Endothelial cell of umbilical vein (primary cell): ENCODE measurements around the gene B9D1.

Experiments
- EZH2 ChIP-seq: IDR thresholded peaks from 2 replicates; pipeline ENCODE4 v1.6.1; 2012; ENCODE audit warnings: borderline replicate concordance, low read depth, mild to moderate bottlenecking, moderate library complexity, low read length, inconsistent platforms; ENCODE audit not compliant: severe bottlenecking
- FOS ChIP-seq: IDR thresholded peaks from 2 replicates; pipeline ENCODE4 v1.6.1; 2011; ENCODE audit warnings: mild to moderate bottlenecking, low read length, moderate library complexity, borderline replicate concordance; ENCODE audit not compliant: insufficient read depth
- JUN ChIP-seq: IDR thresholded peaks from 2 replicates; pipeline ENCODE4 v1.6.1; 2011; ENCODE audit warnings: borderline replicate concordance, low read depth; ENCODE audit not compliant: insufficient read length, insufficient read depth
- MYC ChIP-seq: IDR thresholded peaks from one replicate; pipeline ENCODE4 v1.6.1; 2011; ENCODE audit warnings: mild to moderate bottlenecking, low read depth, low read length
- POLR2A ChIP-seq: IDR thresholded peaks from 2 replicates; pipeline ENCODE4 v1.6.1; 2012; ENCODE audit warnings: low read depth, mild to moderate bottlenecking, control low read depth, low read length
- POLR2AphosphoS5 ChIP-seq: IDR thresholded peaks from 2 replicates; pipeline ENCODE4 v1.6.1; 2012; ENCODE audit warnings: low read depth, mild to moderate bottlenecking, control low read depth, low read length, moderate library complexity; ENCODE audit not compliant: insufficient read depth
- TF ChIP-seq, protein P1 (sequence below), 2 donors: IDR thresholded peaks; 1 replicate in 1 of 2; 2 replicates in 1 of 2; pipeline ENCODE4 v1.5.1; 2011; ENCODE audit warnings: low read length in 2 of 2, mild to moderate bottlenecking in 2 of 2, moderate library complexity in 2 of 2, control low read depth in 1 of 2, inconsistent platforms in 1 of 2, low read depth in 1 of 2; ENCODE audit not compliant: insufficient read depth in 1 of 2; ENCODE audit errors: extremely low read depth in 1 of 2
- TF ChIP-seq, protein P2 (sequence below): IDR thresholded peaks from 2 replicates; pipeline ENCODE4 v1.6.1; 2011; ENCODE audit not compliant: insufficient read depth, insufficient read length

DNA sequence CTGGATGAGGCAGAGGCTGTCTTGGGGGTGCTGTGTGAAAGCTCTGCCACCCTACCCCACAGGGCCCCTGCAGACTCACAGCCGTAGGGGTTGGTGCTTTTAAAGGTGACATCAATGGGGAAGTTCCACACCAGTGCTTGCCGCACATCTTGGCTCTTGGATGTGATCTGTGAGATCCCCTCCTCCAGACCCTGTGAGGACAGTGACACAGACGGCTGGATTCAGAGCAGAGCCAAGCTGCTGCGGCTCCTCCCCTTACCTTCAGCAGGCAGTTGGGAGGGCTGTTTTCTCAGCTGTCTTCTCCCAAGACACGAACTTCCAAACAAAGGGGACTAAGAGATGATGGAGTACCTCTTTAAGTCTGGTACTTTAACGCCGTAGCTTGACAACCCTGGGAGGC lies 4.8 kb downstream of the B9D1 start:
- TF ChIP-seq POLR2A: no peak
- TF ChIP-seq, protein P1, sequence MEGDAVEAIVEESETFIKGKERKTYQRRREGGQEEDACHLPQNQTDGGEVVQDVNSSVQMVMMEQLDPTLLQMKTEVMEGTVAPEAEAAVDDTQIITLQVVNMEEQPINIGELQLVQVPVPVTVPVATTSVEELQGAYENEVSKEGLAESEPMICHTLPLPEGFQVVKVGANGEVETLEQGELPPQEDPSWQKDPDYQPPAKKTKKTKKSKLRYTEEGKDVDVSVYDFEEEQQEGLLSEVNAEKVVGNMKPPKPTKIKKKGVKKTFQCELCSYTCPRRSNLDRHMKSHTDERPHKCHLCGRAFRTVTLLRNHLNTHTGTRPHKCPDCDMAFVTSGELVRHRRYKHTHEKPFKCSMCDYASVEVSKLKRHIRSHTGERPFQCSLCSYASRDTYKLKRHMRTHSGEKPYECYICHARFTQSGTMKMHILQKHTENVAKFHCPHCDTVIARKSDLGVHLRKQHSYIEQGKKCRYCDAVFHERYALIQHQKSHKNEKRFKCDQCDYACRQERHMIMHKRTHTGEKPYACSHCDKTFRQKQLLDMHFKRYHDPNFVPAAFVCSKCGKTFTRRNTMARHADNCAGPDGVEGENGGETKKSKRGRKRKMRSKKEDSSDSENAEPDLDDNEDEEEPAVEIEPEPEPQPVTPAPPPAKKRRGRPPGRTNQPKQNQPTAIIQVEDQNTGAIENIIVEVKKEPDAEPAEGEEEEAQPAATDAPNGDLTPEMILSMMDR (IDR thresholded peaks at IDR 0.05; ENCODE audit: extremely low read depth in 1 of 2, insufficient read depth in 1 of 2, low read depth in 1 of 2, low read length in 2 of 2): no peak
- no peak for TF ChIP-seq EZH2
- TF ChIP-seq FOS: no peak
- TF ChIP-seq, protein P2, sequence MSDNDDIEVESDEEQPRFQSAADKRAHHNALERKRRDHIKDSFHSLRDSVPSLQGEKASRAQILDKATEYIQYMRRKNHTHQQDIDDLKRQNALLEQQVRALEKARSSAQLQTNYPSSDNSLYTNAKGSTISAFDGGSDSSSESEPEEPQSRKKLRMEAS: no peak
- TF ChIP-seq POLR2AphosphoS5: no peak
- TF ChIP-seq JUN: no peak
- no peak for TF ChIP-seq MYC
